CD8-positive, alpha-beta memory T cell (primary cell): ENCODE measurements around the gene FRMD4A. TPM values are rescaled to one million over a fixed set of nuclear protein-coding genes. Genes with fewer than 3 reads are reported as not detected.

Experiments used
- CTCF ChIA-PET: fragments of 350-600 bp; sonication (Branson Sonifier 250); formaldehyde crosslinking; loops from one replicate; lab custom pipeline; 2021; ENCODE audit warnings: antibody characterized with exemption; lab: Charles Lee
- POLR2A ChIA-PET: fragments of 350-600 bp; sonication (Branson Sonifier 250); formaldehyde crosslinking; loops from one replicate; lab custom pipeline; 2021; ENCODE audit warnings: antibody characterized with exemption; lab: Charles Lee
- DNase-seq, 5 donors: peaks; one replicate each; pipeline versions ENCODE4 v3.0.0 to v3.0.0-alpha.2; 2020 to 2022; ENCODE audit warnings: mixed read lengths in 1 of 5
- H3K27ac ChIP-seq: one replicate; pipeline ENCODE4 v1.7.0; 2013; ENCODE audit warnings: low read depth, mild to moderate bottlenecking, low read length, moderate library complexity
- H3K27me3 ChIP-seq: 2 replicates; pipeline ENCODE4 v1.7.0; 2013; ENCODE audit warnings: low read length, mild to moderate bottlenecking; ENCODE audit not compliant: insufficient read depth, poor library complexity, severe bottlenecking
- H3K36me3 ChIP-seq: 2 replicates; pipeline ENCODE4 v1.7.0; 2013; ENCODE audit warnings: mild to moderate bottlenecking, low read length, moderate library complexity; ENCODE audit not compliant: insufficient read depth
- H3K4me1 ChIP-seq: 2 replicates; pipeline ENCODE4 v1.7.0; 2013; ENCODE audit warnings: mild to moderate bottlenecking, low read length, moderate library complexity; ENCODE audit not compliant: insufficient read depth
- H3K4me3 ChIP-seq: 2 replicates; pipeline ENCODE4 v1.7.0; 2013; ENCODE audit warnings: mild to moderate bottlenecking, low read length
- H3K9me3 ChIP-seq: 2 replicates; pipeline ENCODE4 v1.7.0; 2013; ENCODE audit warnings: mild to moderate bottlenecking, low read length
- H3K27ac Mint-ChIP-seq, 8 donors: one replicate each; pipeline ENCODE4 v1.8.0; 2020 to 2021; ENCODE audit warnings: mixed read lengths in 8 of 8, mild to moderate bottlenecking in 6 of 8, inconsistent platforms in 3 of 8, moderate library complexity in 3 of 8
- H3K27me3 Mint-ChIP-seq, 2 donors: one replicate each; pipeline ENCODE4 v1.8.0; 2020 to 2021; ENCODE audit warnings: mixed read lengths in 2 of 2, mild to moderate bottlenecking in 1 of 2, moderate library complexity in 1 of 2
- H3K36me3 Mint-ChIP-seq, 3 donors: one replicate each; pipeline ENCODE4 v1.8.0; 2020 to 2021; ENCODE audit warnings: mixed read lengths in 3 of 3, inconsistent platforms in 1 of 3, mild to moderate bottlenecking in 1 of 3
- H3K4me1 Mint-ChIP-seq, 3 donors: one replicate each; pipeline ENCODE4 v1.8.0; 2020 to 2021; ENCODE audit warnings: mixed read lengths in 3 of 3, inconsistent platforms in 1 of 3, mild to moderate bottlenecking in 1 of 3
- H3K4me3 Mint-ChIP-seq, 7 donors: one replicate each; pipeline ENCODE4 v1.8.0; 2020 to 2021; ENCODE audit warnings: mixed read lengths in 7 of 7, mild to moderate bottlenecking in 6 of 7, moderate library complexity in 4 of 7, inconsistent platforms in 2 of 7
- H3K9me3 Mint-ChIP-seq, 5 donors: one replicate each; pipeline ENCODE4 v1.8.0; 2020 to 2022; ENCODE audit warnings: mixed read lengths in 5 of 5, mild to moderate bottlenecking in 3 of 5, moderate library complexity in 2 of 5, inconsistent platforms in 1 of 5
- polyA plus RNA-seq: library from polyadenylated mRNA; unstranded; fragments of 300-500 nt; fragmentation: Illumina TruSeq; gene quantifications from one replicate; pipeline ENCODE4 v1.2.3, GENCODE V29; 2021
- total RNA-seq, 2 experiments: library from RNA; stranded (reverse); gene quantifications; one replicate each; pipeline ENCODE4 v1.2.3, GENCODE V29; 2021

FRMD4A gene
- total and polyA plus RNA-seq, 3 experiments from 2014 or later: 0.21 to 2.7 (median 2.1) TPM

GRCh38 chr10:14173391-14173705 is 157.4 kb downstream of the FRMD4A start:
- no peaks in the 10 kb centered on the region for H3K9me3 ChIP-seq

GRCh38 chr10:14172336-14172950 is 158.3 kb downstream of the FRMD4A start:
- POLR2A ChIA-PET: no interaction called here
- CTCF ChIA-PET: interaction anchor here (1.6 kb wide), 1 partner anchor 25 kb away, joined by 7 read pairs; no protein-coding TSS in a partner anchor
- peaks cover 5% of the 10 kb centered on the region for H3K4me1 ChIP-seq
- no peak overlapping the region for H3K27ac ChIP-seq
- Mint-ChIP-seq H3K9me3 (peaks cover 0 to 4% (median 0%) of the 10 kb centered on the region in 5 donors), H3K27me3 (peaks cover 43 to 89% of the 10 kb centered on the region in 2 donors), H3K4me1 (peaks cover 15 to 19% (median 17%) of the 10 kb centered on the region in 3 donors), H3K27ac (no peak overlapping the region), H3K4me3 (no peak overlapping the region), H3K36me3 (no peaks in the 10 kb centered on the region)
- H3K9me3 ChIP-seq: no peaks in the 10 kb centered on the region
- H3K27me3 ChIP-seq: peaks cover 12% of the 10 kb centered on the region
- H3K36me3 ChIP-seq: no peaks in the 10 kb centered on the region
- no peak for DNase-seq
- H3K4me3 ChIP-seq: no peak overlapping the region

More at GRCh38 chr10:14173391-14173705, 157.4 kb downstream of the FRMD4A start:
- CTCF ChIA-PET: interaction anchor here (1.1 to 1.6 kb wide), 3 partner anchors 12 to 24 kb away, joined by 3 to 7 read pairs (median 3); no protein-coding TSS in a partner anchor
- H3K36me3 Mint-ChIP-seq: no peaks in the 10 kb centered on the region
- peak overlapping the region in 1 of 8 donors; percentile 19 for H3K27ac Mint-ChIP-seq
- Histone ChIP-seq H3K4me3 (peak overlapping the region; percentile 44), H3K4me1 (peaks cover 5% of the 10 kb centered on the region), H3K36me3 (no peaks in the 10 kb centered on the region), H3K27ac (no peak overlapping the region), H3K27me3 (peaks cover 14% of the 10 kb centered on the region)
- peak in 1 of 5 donors; percentile 4 for DNase-seq
- peaks cover 15 to 19% (median 17%) of the 10 kb centered on the region in 3 donors for H3K4me1 Mint-ChIP-seq
- peak overlapping the region; percentile 74 to 87 (median 86) for H3K4me3 Mint-ChIP-seq
- POLR2A ChIA-PET: no interaction called here
- peaks cover 42 to 85% of the 10 kb centered on the region in 2 donors for H3K27me3 Mint-ChIP-seq
- H3K9me3 Mint-ChIP-seq: peaks cover 0 to 4% (median 0%) of the 10 kb centered on the region in 5 donors

- ChIA-PET CTCF (no interaction called here), POLR2A (no interaction called here)
- Histone ChIP-seq H3K4me1 (peaks cover 5% of the 10 kb centered on the region), H3K4me3 (no peak overlapping the region), H3K36me3 (no peaks in the 10 kb centered on the region), H3K27ac (no peak overlapping the region), H3K27me3 (peaks cover 6% of the 10 kb centered on the region), H3K9me3 (no peaks in the 10 kb centered on the region)
- Mint-ChIP-seq H3K27ac (no peak overlapping the region), H3K9me3 (no peaks in the 10 kb centered on the region), H3K4me1 (peaks cover 15 to 19% (median 17%) of the 10 kb centered on the region in 3 donors), H3K4me3 (no peak overlapping the region), H3K27me3 (peaks cover 41 to 88% of the 10 kb centered on the region in 2 donors), H3K36me3 (no peaks in the 10 kb centered on the region)
- DNase-seq: no peak
Observed at GRCh38 chr10:14171336-14171735, 159.4 kb downstream of the FRMD4A start.

- no peaks in the 10 kb centered on the region for H3K4me1 ChIP-seq
- H3K27me3 Mint-ChIP-seq: peaks cover 32 to 77% of the 10 kb centered on the region in 2 donors
- no peak for DNase-seq
- H3K36me3 ChIP-seq: no peaks in the 10 kb centered on the region
- H3K4me3 ChIP-seq: no peak overlapping the region
- H3K27ac Mint-ChIP-seq: no peak overlapping the region
- H3K27ac ChIP-seq: no peak overlapping the region
- H3K36me3 Mint-ChIP-seq: no peaks in the 10 kb centered on the region
- no peaks in the 10 kb centered on the region for H3K9me3 ChIP-seq
- H3K4me3 Mint-ChIP-seq: no peak overlapping the region
- H3K9me3 Mint-ChIP-seq: no peaks in the 10 kb centered on the region
- POLR2A ChIA-PET: no interaction called here
- H3K4me1 Mint-ChIP-seq: no peaks in the 10 kb centered on the region
- CTCF ChIA-PET: no interaction called here
- peaks cover 5% of the 10 kb centered on the region for H3K27me3 ChIP-seq
Observed at GRCh38 chr10:14163377-14164086, 167.2 kb downstream of the FRMD4A start.

- no peaks in the 10 kb centered on the region for H3K4me1 ChIP-seq
- H3K9me3 ChIP-seq: no peaks in the 10 kb centered on the region
- H3K27ac Mint-ChIP-seq: no peak overlapping the region
- no peak overlapping the region for H3K4me3 Mint-ChIP-seq
- no peaks in the 10 kb centered on the region for H3K36me3 Mint-ChIP-seq
- H3K36me3 ChIP-seq: no peaks in the 10 kb centered on the region
- POLR2A ChIA-PET: no interaction called here
- no peaks in the 10 kb centered on the region for H3K4me1 Mint-ChIP-seq
- no peak overlapping the region for H3K27ac ChIP-seq
- H3K4me3 ChIP-seq: no peak overlapping the region
- no peaks in the 10 kb centered on the region for H3K27me3 ChIP-seq
- peaks cover 33 to 74% of the 10 kb centered on the region in 2 donors for H3K27me3 Mint-ChIP-seq
- DNase-seq: no peak
- H3K9me3 Mint-ChIP-seq: no peaks in the 10 kb centered on the region
- CTCF ChIA-PET: no interaction called here
Observed at GRCh38 chr10:14162629-14163344, 167.9 kb downstream of the FRMD4A start.

- H3K27me3 ChIP-seq: no peaks in the 10 kb centered on the region
- Mint-ChIP-seq H3K4me1 (no peaks in the 10 kb centered on the region), H3K4me3 (no peak overlapping the region), H3K9me3 (peaks cover 0 to 1% (median 0%) of the 10 kb centered on the region in 5 donors), H3K36me3 (no peaks in the 10 kb centered on the region), H3K27ac (no peak overlapping the region), H3K27me3 (peaks cover 40 to 75% of the 10 kb centered on the region in 2 donors)
- CTCF ChIA-PET: no interaction called here
- H3K4me3 ChIP-seq: no peak overlapping the region
- no peaks in the 10 kb centered on the region for H3K9me3 ChIP-seq
- POLR2A ChIA-PET: no interaction called here
- no peaks in the 10 kb centered on the region for H3K36me3 ChIP-seq
- no peak for DNase-seq
- no peak overlapping the region for H3K27ac ChIP-seq
- H3K4me1 ChIP-seq: no peaks in the 10 kb centered on the region
Observed at GRCh38 chr10:14162061-14162460, 168.7 kb downstream of the FRMD4A start.

- H3K27me3 ChIP-seq: no peaks in the 10 kb centered on the region
- H3K36me3 Mint-ChIP-seq: no peaks in the 10 kb centered on the region
- H3K4me1 Mint-ChIP-seq: no peaks in the 10 kb centered on the region
- H3K4me3 Mint-ChIP-seq: no peak overlapping the region
- peaks cover 46 to 76% of the 10 kb centered on the region in 2 donors for H3K27me3 Mint-ChIP-seq
- H3K27ac ChIP-seq: no peak overlapping the region
- peaks cover 4 to 9% (median 6%) of the 10 kb centered on the region in 5 donors for H3K9me3 Mint-ChIP-seq
- H3K36me3 ChIP-seq: no peaks in the 10 kb centered on the region
- H3K9me3 ChIP-seq: no peaks in the 10 kb centered on the region
- no peak overlapping the region for H3K4me3 ChIP-seq
- H3K27ac Mint-ChIP-seq: no peak overlapping the region
- H3K4me1 ChIP-seq: no peaks in the 10 kb centered on the region
- POLR2A ChIA-PET: no interaction called here
- DNase-seq: no peak
- CTCF ChIA-PET: interaction anchor here (1.3 kb wide), 1 partner anchor 13 kb away, joined by 3 read pairs; no protein-coding TSS in a partner anchor
Observed at GRCh38 chr10:14160299-14160698, 170.4 kb downstream of the FRMD4A start.

GRCh38 chr10:14158575-14158974 is 172.1 kb downstream of the FRMD4A start:
- Mint-ChIP-seq H3K4me3 (no peak overlapping the region), H3K9me3 (peaks cover 5 to 11% (median 7%) of the 10 kb centered on the region in 5 donors), H3K27me3 (peaks cover 37 to 67% of the 10 kb centered on the region in 2 donors), H3K27ac (no peak overlapping the region), H3K36me3 (no peaks in the 10 kb centered on the region), H3K4me1 (no peaks in the 10 kb centered on the region)
- Histone ChIP-seq H3K27me3 (no peaks in the 10 kb centered on the region), H3K4me3 (no peak overlapping the region), H3K9me3 (no peaks in the 10 kb centered on the region), H3K4me1 (no peaks in the 10 kb centered on the region), H3K27ac (no peak overlapping the region), H3K36me3 (no peaks in the 10 kb centered on the region)
- CTCF ChIA-PET: no interaction called here
- POLR2A ChIA-PET: no interaction called here
- DNase-seq: no peak
